ENCODE results near the gene SF1.
A peak's percentile ranks its signal among the peaks of the same experiment; 100 is the strongest.

Gene SF1

DNA sequence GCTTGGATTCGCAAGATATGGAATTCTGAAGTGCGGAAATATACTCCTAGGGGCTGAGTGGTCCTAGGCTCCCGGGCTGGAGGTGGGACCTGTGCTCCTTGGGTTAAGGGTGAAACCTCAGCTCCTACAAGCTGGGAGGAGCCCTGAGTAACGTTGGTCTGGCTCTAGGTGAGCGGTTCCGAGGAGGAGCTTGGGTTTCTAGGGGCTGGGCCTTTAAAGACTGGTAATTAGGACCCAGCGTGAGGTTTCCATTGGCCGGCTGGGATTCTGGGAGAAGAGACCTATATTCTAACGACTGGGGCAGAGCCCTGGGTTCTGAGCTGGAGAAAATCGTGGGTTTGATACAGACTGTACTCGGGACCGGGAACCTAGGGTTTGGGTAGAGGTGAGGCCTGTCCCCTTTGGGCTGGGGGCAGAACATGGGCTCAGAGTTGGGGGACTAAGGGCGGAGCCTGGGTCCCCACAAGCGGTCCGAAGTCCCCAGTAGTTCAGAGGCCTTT, 25.6 kb upstream of the SF1 start:
- TF ChIP-seq CTCF (IDR thresholded peaks at IDR 0.05; ENCODE audit: low read length) = no peak
- TF ChIP-seq EZH2phosphoT487 (IDR thresholded peaks at IDR 0.05; ENCODE audit: low read length) = no peak
- TF ChIP-seq EZH2 (optimal IDR thresholded peaks at IDR 0.05; ENCODE audit: low read depth, low read length) = no peak
- Histone ChIP-seq H3K79me2 (ENCODE audit: low read length) (no peaks in the 10 kb centered on the region), H3K27ac (ENCODE audit: low read length) (no peak overlapping the region; the same call in 1 of the 2 replicates), H3K9me3 (replicated peaks; ENCODE audit: insufficient read depth, low read length) (no peaks in the 10 kb centered on the region), H3K36me3 (replicated peaks; ENCODE audit: insufficient read depth, low read length) (no peaks in the 10 kb centered on the region), H3K4me2 (ENCODE audit: low read depth, low read length) (peak overlapping the region; percentile 86), H2AFZ (ENCODE audit: low read length) (peak overlapping the region; percentile 82), H3K4me1 (ENCODE audit: low read length) (peaks cover 6% of the 10 kb centered on the region; the same call in 1 of the 2 replicates), H3K27me3 (replicated peaks; ENCODE audit: insufficient read depth, low read length) (no peaks in the 10 kb centered on the region), H3K9ac (ENCODE audit: low read length) (peak overlapping the region; percentile 60; the same call in 1 of the 2 replicates), H3K9me2 (replicated peaks; ENCODE audit: insufficient read depth, low read length) (no peaks in the 10 kb centered on the region), H4K20me1 (ENCODE audit: insufficient read depth, low read length) (no peaks in the 10 kb centered on the region), H3F3A (ENCODE audit: insufficient read depth, low read length) (peaks cover 6% of the 10 kb centered on the region; the same call in 1 of the 2 replicates), H3K4me3 (ENCODE audit: low read length) (peak overlapping the region; percentile 73)
- no peak for DNase-seq

- peaks cover 6% of the 10 kb centered on the region; the same call in 1 of the 2 replicates for H3F3A ChIP-seq (ENCODE audit: insufficient read depth, low read length)
- peaks cover 6% of the 10 kb centered on the region; the same call in 1 of the 2 replicates for H3K4me1 ChIP-seq (ENCODE audit: low read length)
- no peaks in the 10 kb centered on the region for H3K79me2 ChIP-seq (ENCODE audit: low read length)
- H3K9me3 ChIP-seq (replicated peaks; ENCODE audit: insufficient read depth, low read length) = no peaks in the 10 kb centered on the region
- no peaks in the 10 kb centered on the region for H4K20me1 ChIP-seq (ENCODE audit: insufficient read depth, low read length)
- peak; percentile 86 for DNase-seq
- no peaks in the 10 kb centered on the region for H3K27me3 ChIP-seq (replicated peaks; ENCODE audit: insufficient read depth, low read length)
- H3K36me3 ChIP-seq (replicated peaks; ENCODE audit: insufficient read depth, low read length) = no peaks in the 10 kb centered on the region
- peak within 1 kb of the TSS; percentile 60 for H3K9ac ChIP-seq (ENCODE audit: low read length)
- H3K4me2 ChIP-seq (ENCODE audit: low read depth, low read length) = peak within 1 kb of the TSS; percentile 86
- TF ChIP-seq EZH2 (optimal IDR thresholded peaks at IDR 0.05; ENCODE audit: low read depth, low read length) = no peak
- no peak for TF ChIP-seq CTCF (IDR thresholded peaks at IDR 0.05; ENCODE audit: low read length)
- no peak for TF ChIP-seq EZH2phosphoT487 (IDR thresholded peaks at IDR 0.05; ENCODE audit: low read length)
- H3K9me2 ChIP-seq (replicated peaks; ENCODE audit: insufficient read depth, low read length) = no peaks in the 10 kb centered on the region
- peak within 1 kb of the TSS; percentile 20; the same call in 1 of the 2 replicates for H3K27ac ChIP-seq (ENCODE audit: low read length)
- peak within 1 kb of the TSS; percentile 82 for H2AFZ ChIP-seq (ENCODE audit: low read length)
- peak within 1 kb of the TSS; percentile 73 for H3K4me3 ChIP-seq (ENCODE audit: low read length)
Measured at GRCh38 chr11:64803158-64803845, 25.0 kb upstream of the SF1 start, which contains the start of gene MAP4K2. Gene MAP4K2, minus strand, starts transcription at chr11:64803214. Its CDS starts 65 bp downstream, at chr11:64803149.

DNA sequence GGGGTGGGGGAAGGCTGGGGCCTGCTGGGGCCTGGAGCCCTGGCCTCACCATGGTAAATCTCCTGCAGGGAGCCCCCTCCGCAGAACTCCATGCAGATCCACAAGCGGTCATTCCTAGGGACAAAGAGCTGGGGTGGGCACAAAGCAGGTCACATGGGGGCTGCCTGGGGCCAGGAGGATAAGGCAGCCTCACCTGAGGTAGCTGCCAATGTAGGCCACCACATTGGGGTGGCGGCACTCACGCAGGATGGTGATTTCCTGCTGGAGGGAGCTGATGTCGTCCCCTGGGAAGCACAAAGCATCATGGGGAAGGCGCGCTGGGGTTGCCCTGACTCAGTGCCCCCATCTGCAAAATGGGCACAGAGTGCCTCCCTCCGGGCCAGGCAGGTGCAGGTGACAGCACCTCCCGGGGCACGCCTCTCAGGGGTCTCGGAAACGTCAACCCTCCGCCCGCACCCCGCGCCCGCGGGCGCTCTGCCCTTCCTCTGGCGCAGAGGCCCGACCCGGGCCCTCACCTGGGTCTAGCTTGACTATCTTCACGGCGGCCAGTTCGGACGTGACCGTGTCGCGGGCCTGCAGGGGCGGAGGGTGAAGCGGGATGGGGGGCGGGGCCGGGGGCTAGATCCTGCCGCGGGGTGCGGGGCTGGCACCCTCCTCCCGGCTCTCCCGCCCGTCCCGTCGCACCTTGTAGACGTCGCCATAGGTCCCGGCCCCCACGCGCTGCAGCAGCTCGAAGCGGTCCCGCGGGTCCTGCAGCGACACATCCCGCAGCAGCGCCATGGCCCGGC, 24.2 kb upstream of the SF1 start:
- H3K9me3 ChIP-seq (replicated peaks; ENCODE audit: insufficient read depth, low read length) = no peaks in the 10 kb centered on the region
- TF ChIP-seq CTCF (IDR thresholded peaks at IDR 0.05; ENCODE audit: low read length) (no peak), EZH2 (optimal IDR thresholded peaks at IDR 0.05; ENCODE audit: low read depth, low read length) (no peak), EZH2phosphoT487 (IDR thresholded peaks at IDR 0.05; ENCODE audit: low read length) (no peak)
- no peaks in the 10 kb centered on the region for H3K27me3 ChIP-seq (replicated peaks; ENCODE audit: insufficient read depth, low read length)
- no peak for DNase-seq
- H2AFZ ChIP-seq (ENCODE audit: low read length) = peak overlapping the region; percentile 80
- no peak overlapping the region for H3K27ac ChIP-seq (ENCODE audit: low read length)
- peaks cover 6% of the 10 kb centered on the region; the same call in 1 of the 2 replicates for H3K4me1 ChIP-seq (ENCODE audit: low read length)
- no peaks in the 10 kb centered on the region for H3K36me3 ChIP-seq (replicated peaks; ENCODE audit: insufficient read depth, low read length)
- H3K9me2 ChIP-seq (replicated peaks; ENCODE audit: insufficient read depth, low read length) = no peaks in the 10 kb centered on the region
- peak overlapping the region; percentile 66 for H3K4me3 ChIP-seq (ENCODE audit: low read length)
- H3K4me2 ChIP-seq (ENCODE audit: low read depth, low read length) = peak overlapping the region; percentile 79
- H4K20me1 ChIP-seq (ENCODE audit: insufficient read depth, low read length) = no peaks in the 10 kb centered on the region
- H3K79me2 ChIP-seq (ENCODE audit: low read length) = no peaks in the 10 kb centered on the region
- peaks cover 6% of the 10 kb centered on the region; the same call in 1 of the 2 replicates for H3F3A ChIP-seq (ENCODE audit: insufficient read depth, low read length)
- H3K9ac ChIP-seq (ENCODE audit: low read length) = peak overlapping the region; percentile 51

Data from MM.1S (cell line).